ENCODE results near the gene AIF1.
"Not testable (repeated sequence)": the region's sequence is repeated elsewhere in the genome, so short reads cannot be mapped to it uniquely, and the experiment has no call there.

The AIF1 gene

GRCh38 chr6:31580807-31581433 lies 34.1 kb upstream of the AIF1 start:
- DNase-seq (ENCODE audit: low read depth) = no peak

DNA sequence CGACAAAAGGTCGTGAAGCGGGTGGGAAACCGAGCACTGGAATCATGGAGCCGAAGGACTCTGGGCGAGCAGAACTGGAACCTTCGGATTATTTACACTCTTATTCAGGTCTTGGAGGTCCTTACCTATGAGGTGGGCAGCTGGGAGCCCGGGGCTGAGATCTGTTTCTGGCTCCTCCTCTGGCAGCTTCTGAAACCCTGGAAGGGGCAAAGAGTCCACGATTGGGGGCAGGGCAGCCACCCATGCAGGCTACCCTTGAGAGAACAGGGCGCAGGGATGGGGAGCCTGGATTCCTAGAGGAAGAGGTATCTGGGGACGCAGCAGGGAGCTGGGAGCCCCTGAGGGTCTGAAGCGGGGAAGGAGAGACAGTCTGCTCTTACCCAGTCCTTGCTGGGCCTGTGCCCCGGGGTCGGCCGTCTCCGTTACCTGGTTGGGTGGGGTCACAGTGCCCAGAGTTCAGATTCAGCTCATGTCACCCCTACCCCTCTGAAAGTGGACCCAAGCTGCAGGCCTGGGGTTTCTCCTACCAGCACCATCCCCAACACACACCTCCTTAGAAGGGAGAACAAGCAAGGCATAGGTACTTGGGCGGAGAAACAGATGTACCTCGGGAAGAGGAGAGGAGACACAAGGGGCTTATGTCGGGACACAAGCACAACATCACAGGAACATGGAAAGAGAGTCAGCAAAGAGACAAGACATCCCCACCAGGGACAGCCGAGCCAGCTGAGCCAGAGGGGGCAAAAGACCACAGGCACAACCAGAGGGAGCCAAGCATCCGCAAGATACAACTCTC lies 33.4 kb upstream of the AIF1 start:
- no peak for DNase-seq (ENCODE audit: low read depth)

DNA sequence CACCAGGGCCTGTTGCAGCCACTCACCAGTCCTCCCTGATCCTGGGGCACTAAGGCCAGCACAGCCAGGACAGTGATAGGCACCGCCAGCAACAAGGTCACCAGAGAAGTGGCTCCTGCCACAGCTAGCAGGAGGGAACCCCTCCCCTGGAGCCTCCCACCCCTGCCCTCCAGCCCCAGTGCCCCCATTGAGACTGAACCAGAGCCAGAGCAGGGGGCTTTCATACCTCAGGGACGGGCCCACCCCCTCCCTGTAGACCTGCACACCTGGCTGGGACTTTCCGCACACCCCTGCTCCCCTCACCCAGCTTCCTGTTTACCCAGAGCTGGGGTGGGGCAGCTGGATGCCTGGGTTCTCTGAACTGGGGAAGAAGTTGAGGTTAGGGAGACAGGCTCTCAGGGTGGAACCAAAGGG lies 32.8 kb upstream of the AIF1 start, which contains the start of gene LTB:
Gene LTB (minus strand): TSS at position 195 of the 414 bp plus-strand sequence. CDS start 7 bp downstream, at position 188.
- DNase-seq (ENCODE audit: low read depth) = no peak

GRCh38 chr6:31585491-31585890 lies 29.5 kb upstream of the AIF1 start:
- no peak for DNase-seq (ENCODE audit: low read depth)

DNA sequence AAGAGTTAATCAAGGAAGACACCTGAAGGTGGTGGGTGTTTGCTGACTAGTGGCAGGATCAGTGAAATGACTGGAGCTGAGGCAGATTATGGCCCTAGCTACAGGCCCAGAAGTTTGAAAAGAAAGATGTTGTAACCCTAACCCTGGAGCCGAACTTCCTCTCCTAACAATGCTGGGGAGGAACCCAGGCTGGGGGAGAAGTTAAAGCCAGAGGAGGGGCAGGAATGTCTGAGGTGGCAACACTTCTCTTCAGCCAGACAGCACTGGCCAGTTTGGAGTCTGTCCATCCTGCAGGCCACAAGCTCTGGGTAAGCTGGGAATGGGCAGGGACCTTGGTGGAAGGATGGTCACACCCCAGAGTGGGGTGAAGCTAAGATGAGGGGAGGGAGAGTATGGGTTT lies 29.0 kb upstream of the AIF1 start, which contains the start of gene LST1:
Gene LST1 (plus strand): TSS at position 270 of the 400 bp plus-strand sequence. CDS start 1,023 bp downstream, outside the sequence.
- DNase-seq (ENCODE audit: low read depth) = no peak

- no peak for DNase-seq (ENCODE audit: low read depth)
Measured at GRCh38 chr6:31586599-31587281, 28.3 kb upstream of the AIF1 start.

GRCh38 chr6:31587791-31588777 lies 26.9 kb upstream of the AIF1 start:
- no peak for DNase-seq (ENCODE audit: low read depth)

- no peak for DNase-seq (ENCODE audit: low read depth)
Measured at GRCh38 chr6:31588871-31589650, 26.0 kb upstream of the AIF1 start.

DNA sequence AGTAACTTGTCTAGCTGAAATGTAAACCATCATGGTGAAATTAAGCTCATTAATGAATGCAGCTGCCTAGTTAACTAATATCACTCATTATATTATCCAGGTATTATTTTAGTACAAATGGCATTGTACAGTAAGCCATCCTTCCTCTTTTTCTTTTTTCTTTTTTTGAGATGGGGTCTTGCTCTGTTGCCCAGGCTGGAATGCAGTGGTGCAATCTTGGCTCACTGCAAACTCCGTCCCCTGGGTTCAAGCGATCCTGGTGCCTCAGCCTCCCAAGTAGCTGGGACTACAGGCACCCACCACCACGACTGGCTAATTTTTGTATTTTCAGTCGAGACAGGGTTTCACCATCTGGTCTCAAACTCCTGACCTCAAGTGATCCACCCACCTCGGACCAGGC lies 24.3 kb upstream of the AIF1 start:
- DNase-seq (ENCODE audit: low read depth) = not testable (repeated sequence)

- DNase-seq (ENCODE audit: low read depth) = no peak
Measured at GRCh38 chr6:31592396-31592771, 22.6 kb upstream of the AIF1 start.

- DNase-seq (ENCODE audit: low read depth) = no peak
Measured at GRCh38 chr6:31597006-31597405, 18.0 kb upstream of the AIF1 start.

DNA sequence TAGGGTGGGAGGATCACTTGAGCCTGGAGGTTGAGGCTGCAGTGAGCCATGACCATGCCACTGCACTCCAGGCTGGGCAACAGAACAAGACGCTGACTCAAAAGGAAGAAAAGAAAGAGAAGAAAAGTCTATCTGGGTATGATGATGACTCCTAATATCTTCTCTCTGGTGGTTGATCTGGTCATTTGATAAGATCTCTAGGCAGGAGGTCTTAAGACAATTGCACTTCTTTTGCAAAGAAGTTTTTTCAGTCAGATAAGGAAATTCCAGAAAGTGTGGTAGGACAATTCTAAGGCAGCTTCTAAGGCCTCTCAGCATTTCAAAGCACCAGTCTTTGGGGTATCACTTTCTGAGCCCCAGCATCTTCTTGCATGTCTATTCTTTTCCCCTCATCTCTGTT lies 7.7 kb upstream of the AIF1 start:
- no peak for DNase-seq (ENCODE audit: low read depth)

DNA sequence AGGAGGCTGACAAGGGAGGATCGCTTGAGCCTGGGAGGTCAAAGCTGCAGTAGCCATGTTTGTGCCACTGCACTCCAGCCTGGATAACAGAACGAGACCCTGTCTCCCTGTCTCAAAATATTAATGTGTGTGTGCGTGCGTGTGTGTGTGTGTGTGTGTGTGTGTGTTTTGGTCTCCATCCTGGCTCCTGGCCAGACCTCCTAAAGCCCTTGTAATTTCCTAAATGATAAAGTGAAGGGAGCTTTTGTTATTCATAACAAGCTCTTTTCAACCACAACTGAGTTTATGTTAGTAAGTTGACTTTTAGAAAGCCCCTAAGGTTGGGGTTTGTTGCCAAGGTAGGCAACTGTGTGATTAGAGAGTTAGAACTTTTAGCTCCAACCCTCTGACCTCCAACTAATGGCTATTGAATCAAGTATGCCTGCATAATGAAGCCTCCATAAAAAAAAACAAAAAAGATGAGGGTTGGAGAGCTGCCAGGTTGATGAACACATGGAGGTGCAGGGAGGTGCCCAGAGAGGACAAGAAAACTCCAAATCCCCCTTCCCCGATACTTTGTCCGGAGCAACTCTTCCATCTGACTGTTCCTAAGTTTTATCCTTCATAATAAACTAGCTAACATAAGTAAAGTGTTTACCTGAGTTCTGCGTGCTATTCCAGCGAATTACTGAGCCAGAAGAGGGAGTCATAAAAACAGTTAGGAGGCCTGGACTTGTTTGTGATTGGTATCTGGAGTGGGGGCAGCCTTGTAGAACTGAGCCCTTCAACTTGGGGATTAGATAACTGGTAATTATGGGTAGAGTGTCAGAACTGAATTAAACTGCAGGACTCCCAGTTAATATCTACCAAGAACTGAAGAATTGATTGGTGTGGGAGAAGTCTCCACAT lies 5.3 kb upstream of the AIF1 start:
- DNase-seq (ENCODE audit: low read depth) = no peak

- no peak for DNase-seq (ENCODE audit: low read depth)
Measured at GRCh38 chr6:31610968-31611367, 4.1 kb upstream of the AIF1 start.

DNA sequence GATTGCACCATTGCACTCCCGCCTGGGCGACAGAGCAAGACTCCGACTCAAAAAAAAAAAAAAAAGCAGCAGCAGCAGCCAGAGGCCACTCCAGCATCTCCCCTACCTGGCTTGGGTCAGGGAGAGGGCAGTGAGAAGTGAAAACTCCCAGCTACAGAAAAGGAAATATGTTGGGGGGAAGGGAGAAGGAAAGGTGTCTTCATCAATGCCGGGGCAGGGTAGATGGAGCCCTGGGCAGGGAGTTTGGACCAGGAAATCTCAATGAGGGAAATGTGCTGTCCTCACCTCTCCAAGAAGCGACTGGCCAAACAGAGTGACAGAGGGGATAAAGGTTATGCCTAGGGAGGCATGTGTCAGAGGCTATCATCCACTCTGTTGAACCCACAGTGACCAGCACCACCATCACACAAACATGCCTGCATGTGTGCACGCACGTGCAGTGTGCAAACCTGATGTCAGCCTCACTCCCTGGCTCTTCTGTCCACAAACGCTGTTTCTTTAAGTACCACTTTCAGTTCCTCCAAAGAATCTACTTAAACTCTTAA lies 887 bp upstream of the AIF1 start:
- DNase-seq (ENCODE audit: low read depth) = no peak

DNA sequence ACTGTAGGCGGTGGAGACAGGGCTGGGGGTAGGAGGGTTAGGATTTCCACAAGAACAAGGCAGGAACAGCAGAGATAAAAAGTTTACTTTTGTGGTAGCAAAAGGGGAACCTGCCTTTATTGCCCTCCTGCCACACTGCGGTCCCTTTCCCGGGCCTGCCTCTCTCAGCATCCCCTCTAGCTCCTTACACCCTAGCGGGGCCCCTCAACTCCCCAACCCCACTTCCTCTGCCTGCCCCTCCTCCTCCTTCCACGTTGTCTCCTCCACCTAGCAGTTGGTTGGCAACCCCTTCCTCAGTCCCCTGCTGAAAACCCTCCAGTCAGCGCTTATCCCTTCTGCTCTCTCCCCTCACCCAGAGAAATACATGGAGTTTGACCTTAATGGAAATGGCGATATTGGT lies 714 bp downstream of the AIF1 start:
- DNase-seq (ENCODE audit: low read depth) = no peak

DNA sequence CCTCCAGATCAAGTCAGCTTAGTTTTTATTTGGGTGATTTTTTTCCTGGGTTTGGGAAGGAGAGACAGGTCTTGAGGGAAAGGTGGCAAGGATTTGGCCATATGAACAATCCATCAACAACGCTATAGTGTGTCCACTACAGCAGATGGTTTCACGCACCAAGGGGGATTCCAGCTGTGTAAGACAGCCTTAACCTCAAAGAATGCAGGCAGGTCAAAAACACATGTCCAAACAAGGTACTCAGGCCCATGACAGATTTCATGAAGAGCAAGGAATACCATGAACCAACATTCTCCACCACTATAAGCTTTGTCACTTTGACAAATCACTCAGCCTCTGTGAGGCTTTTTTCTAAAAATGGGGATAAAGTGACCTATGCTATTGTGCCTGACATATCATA lies 2.0 kb downstream of the AIF1 start:
- DNase-seq (ENCODE audit: low read depth) = no peak

- peak; percentile 95 for DNase-seq (ENCODE audit: low read depth)
Measured at GRCh38 chr6:31619805-31620585, 5.0 kb downstream of the AIF1 start.
